ENCODE results near the gene MAGI1. TPM values are rescaled to one million over a fixed set of nuclear protein-coding genes. Genes with fewer than 3 reads are reported as not detected.

Gene MAGI1
- total and polyA plus RNA-seq, 4 donors = 9.9 to 88.1 (median 24.6) TPM

GRCh38 chr3:65351753-65352152 is 687.0 kb downstream of the MAGI1 start:
- H3K27me3 ChIP-seq (ENCODE audit: control insufficient read depth in 3 of 3, insufficient read depth in 3 of 3, low read length in 2 of 3) = no peaks in the 10 kb centered on the region
- H3K4me1 ChIP-seq (ENCODE audit: control insufficient read depth in 5 of 5, insufficient read depth in 5 of 5, low read length in 5 of 5) = peaks cover 0 to 8% (median 0%) of the 10 kb centered on the region in 5 donors
- no peak for TF ChIP-seq CTCF (IDR thresholded peaks at IDR 0.05; ENCODE audit: control extremely low read depth, extremely low read depth)
- no peak overlapping the region for H3K27ac ChIP-seq (ENCODE audit: low read depth in 1 of 2, low read length in 1 of 2)
- no peak overlapping the region for H3K9ac ChIP-seq (ENCODE audit: insufficient read depth in 1 of 2, low read length in 2 of 2)
- DNase-seq (peak; percentile 35 to 56 (median 47)), ATAC-seq (ENCODE audit: insufficient read depth, low FRiP score) (no peak)
- no peak overlapping the region for H3K4me3 ChIP-seq
- WGBS, 2 donors = 81 to 85% methylated on average over 4 of the region's 4 CpGs
- H3K9me3 ChIP-seq (ENCODE audit: control insufficient read depth in 4 of 4, insufficient read depth in 3 of 4, low read length in 3 of 4) = peaks cover 0 to under 1% (median 0%) of the 10 kb centered on the region in 4 donors
- H3K36me3 ChIP-seq (ENCODE audit: control insufficient read depth in 4 of 4, insufficient read depth in 4 of 4, low read length in 4 of 4) = peaks cover 0 to 4% (median 1%) of the 10 kb centered on the region in 4 donors

DNA sequence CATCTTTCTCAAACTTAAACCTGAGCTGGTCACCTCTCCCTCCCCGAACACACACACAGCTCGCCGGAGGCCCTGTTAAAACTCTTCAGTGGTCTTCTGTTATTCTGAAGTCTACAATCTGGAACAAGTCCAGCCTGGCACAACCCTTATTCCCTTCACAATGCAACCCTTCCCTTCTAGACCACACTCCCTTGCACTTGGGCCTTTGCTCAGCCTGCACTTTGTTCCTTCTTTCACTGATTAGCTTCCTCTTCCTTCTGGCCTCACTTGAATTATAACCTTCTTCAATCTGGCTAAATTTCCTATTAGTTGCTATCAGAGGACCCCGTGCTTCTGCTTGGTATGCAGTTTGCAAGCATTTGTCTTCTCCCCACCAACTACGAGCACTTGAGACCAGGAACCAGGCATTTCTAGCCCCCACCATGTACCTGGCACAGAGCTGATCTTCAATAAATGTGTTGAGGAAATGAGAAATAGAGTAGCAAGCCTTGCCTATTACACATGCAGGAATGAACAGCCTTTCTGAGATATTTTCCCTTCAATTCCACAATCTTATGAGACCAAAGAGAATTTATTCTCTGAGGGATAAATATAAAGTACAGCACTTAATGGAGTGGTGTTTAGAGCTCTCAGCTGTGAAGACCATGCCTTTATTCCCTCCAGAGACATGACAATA is 687.8 kb downstream of the MAGI1 start:
- Histone ChIP-seq H3K36me3 (ENCODE audit: control insufficient read depth in 4 of 4, insufficient read depth in 4 of 4, low read length in 4 of 4) (no peaks in the 10 kb centered on the region), H3K4me3 (no peak overlapping the region), H3K27ac (ENCODE audit: low read depth in 1 of 2, low read length in 1 of 2) (no peak overlapping the region), H3K27me3 (ENCODE audit: control insufficient read depth in 3 of 3, insufficient read depth in 3 of 3, low read length in 2 of 3) (no peaks in the 10 kb centered on the region), H3K4me1 (ENCODE audit: control insufficient read depth in 5 of 5, insufficient read depth in 5 of 5, low read length in 5 of 5) (peaks cover 0 to 8% (median 0%) of the 10 kb centered on the region in 5 donors), H3K9ac (ENCODE audit: insufficient read depth in 1 of 2, low read length in 2 of 2) (no peak overlapping the region), H3K9me3 (ENCODE audit: control insufficient read depth in 4 of 4, insufficient read depth in 3 of 4, low read length in 3 of 4) (no peaks in the 10 kb centered on the region)
- DNase-seq (no peak), ATAC-seq (ENCODE audit: insufficient read depth, low FRiP score) (no peak)
- 39 to 69% methylated on average over 5 of the region's 5 CpGs for WGBS, 2 donors
- no peak for TF ChIP-seq CTCF (IDR thresholded peaks at IDR 0.05; ENCODE audit: control extremely low read depth, extremely low read depth)

- Histone ChIP-seq H3K4me1 (ENCODE audit: control insufficient read depth in 5 of 5, insufficient read depth in 5 of 5, low read length in 5 of 5) (peaks cover 0 to 8% (median 0%) of the 10 kb centered on the region in 5 donors), H3K9me3 (ENCODE audit: control insufficient read depth in 4 of 4, insufficient read depth in 3 of 4, low read length in 3 of 4) (no peaks in the 10 kb centered on the region), H3K27me3 (ENCODE audit: control insufficient read depth in 3 of 3, insufficient read depth in 3 of 3, low read length in 2 of 3) (no peaks in the 10 kb centered on the region), H3K9ac (ENCODE audit: insufficient read depth in 1 of 2, low read length in 2 of 2) (no peak overlapping the region), H3K4me3 (no peak overlapping the region), H3K27ac (ENCODE audit: low read depth in 1 of 2, low read length in 1 of 2) (no peak overlapping the region), H3K36me3 (ENCODE audit: control insufficient read depth in 4 of 4, insufficient read depth in 4 of 4, low read length in 4 of 4) (no peaks in the 10 kb centered on the region)
- peak in 1 of 3 donors; percentile 31 for DNase-seq
- WGBS, 2 donors = 85 to 89% methylated on average over 8 of the region's 8 CpGs
- no peak for TF ChIP-seq CTCF (IDR thresholded peaks at IDR 0.05; ENCODE audit: control extremely low read depth, extremely low read depth)
- ATAC-seq (ENCODE audit: insufficient read depth, low FRiP score) = no peak
These were observed 690.2 kb downstream of the MAGI1 start for GRCh38 chr3:65348398-65348995.

Measured in lung (tissue), 12 donors.